ENCODE data around the gene CEND1. TPM values are rescaled to one million over a fixed set of nuclear protein-coding genes. Genes with fewer than 3 reads are reported as not detected.
A peak's percentile ranks its signal among the peaks of the same experiment; 100 is the strongest.

The CEND1 gene
- 1 to 10 TPM in 1 of 2 experiments, under 1 TPM in 1; 0.61 to 1.9 TPM for total RNA-seq

DNA sequence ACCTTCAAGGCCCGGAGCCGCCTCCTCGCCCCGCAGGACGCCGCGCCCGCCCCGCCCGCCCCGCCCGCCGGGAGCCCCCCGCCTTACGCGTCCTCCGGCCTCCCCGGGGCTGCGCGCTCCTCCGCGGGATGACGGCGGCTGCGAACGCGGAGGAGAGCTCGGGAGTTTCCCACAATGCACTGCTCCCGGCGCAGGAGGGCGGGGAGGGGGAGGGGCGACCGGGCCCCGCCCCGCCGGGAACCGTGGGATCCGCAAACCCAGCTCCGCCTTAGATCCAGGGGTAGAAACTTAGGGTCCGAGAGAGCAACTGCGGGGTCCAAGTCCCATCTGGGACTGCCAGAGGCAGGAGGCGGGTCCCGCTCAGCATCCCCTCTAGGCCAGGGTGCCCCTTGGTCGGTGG is at the start of gene CEND1:
TSS of gene CEND1 (minus strand) at position 148 of the 400 bp plus-strand sequence. CDS start 1,514 bp downstream, outside the sequence.
- ATAC-seq (peak; percentile 47), DNase-seq (peak; percentile 54)
- Mint-ChIP-seq H3K9me3 (ENCODE audit: insufficient read depth) (no peaks in the 10 kb centered on the region), H3K27ac (no peak within 1 kb of the TSS), H3K4me1 (ENCODE audit: low read depth) (peaks cover 23% of the 10 kb centered on the region), H3K27me3 (ENCODE audit: low read depth) (no peaks in the 10 kb centered on the region), H3K4me3 (peak within 1 kb of the TSS; percentile 38), H3K36me3 (ENCODE audit: low read depth) (peaks cover 16% of the 10 kb centered on the region)
- ChIA-PET CTCF (no interaction called here), POLR2A (interaction anchor here (1.0 kb wide), 1 partner anchor 262 kb away, joined by 3 read pairs; no protein-coding TSS in a partner anchor)

DNA sequence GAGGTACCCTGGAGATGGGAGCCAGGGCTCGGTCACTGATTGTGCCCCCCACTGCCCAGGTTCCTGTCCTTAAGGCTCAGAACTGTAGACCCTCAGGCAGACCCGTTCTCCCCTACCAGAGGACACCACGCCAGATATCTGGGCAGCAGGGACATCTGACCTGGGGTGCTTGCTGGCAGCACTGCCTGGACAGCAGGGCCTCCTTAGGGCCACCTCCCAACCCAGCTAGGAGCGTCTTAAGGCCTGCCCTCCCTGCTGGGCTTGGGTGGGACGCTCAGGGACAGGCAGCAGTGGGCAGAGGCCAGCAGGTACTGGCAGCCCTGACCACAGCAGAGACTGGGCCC is 49.4 kb upstream of the CEND1 start:
- DNase-seq (no peak), ATAC-seq (no peak)
- ChIA-PET CTCF (no interaction called here), POLR2A (no interaction called here)
- no peaks in the 10 kb centered on the region for H3K9me3 Mint-ChIP-seq (ENCODE audit: insufficient read depth)
- H3K36me3 Mint-ChIP-seq (ENCODE audit: low read depth) = peaks cover 14% of the 10 kb centered on the region
- H3K4me3 Mint-ChIP-seq = no peak overlapping the region
- peaks cover 33% of the 10 kb centered on the region for H3K4me1 Mint-ChIP-seq (ENCODE audit: low read depth)
- H3K27me3 Mint-ChIP-seq (ENCODE audit: low read depth) = no peaks in the 10 kb centered on the region
- H3K27ac Mint-ChIP-seq = no peak overlapping the region

- ChIA-PET CTCF (no interaction called here), POLR2A (no interaction called here)
- H3K36me3 Mint-ChIP-seq (ENCODE audit: low read depth) = peaks cover 14% of the 10 kb centered on the region
- ATAC-seq (no peak), DNase-seq (no peak)
- H3K4me3 Mint-ChIP-seq = no peak overlapping the region
- no peak overlapping the region for H3K27ac Mint-ChIP-seq
- no peaks in the 10 kb centered on the region for H3K27me3 Mint-ChIP-seq (ENCODE audit: low read depth)
- no peaks in the 10 kb centered on the region for H3K9me3 Mint-ChIP-seq (ENCODE audit: insufficient read depth)
- peaks cover 34% of the 10 kb centered on the region for H3K4me1 Mint-ChIP-seq (ENCODE audit: low read depth)
These were observed 48.8 kb upstream of the CEND1 start for GRCh38 chr11:838441-839279.

DNA sequence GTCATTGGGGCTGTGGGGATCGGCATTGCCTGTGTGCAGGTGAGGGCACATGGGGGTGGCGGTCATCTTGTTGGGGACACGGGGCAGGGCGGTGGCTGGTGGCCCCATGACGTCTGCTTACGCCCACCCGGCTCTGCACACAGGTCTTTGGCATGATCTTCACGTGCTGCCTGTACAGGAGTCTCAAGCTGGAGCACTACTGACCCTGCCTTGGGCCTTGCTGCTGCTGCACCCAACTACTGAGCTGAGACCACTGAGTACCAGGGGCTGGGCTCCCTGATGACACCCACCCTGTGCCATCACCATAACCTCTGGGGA is 48.1 kb upstream of the CEND1 start:
- DNase-seq (no peak), ATAC-seq (no peak)
- POLR2A ChIA-PET = no interaction called here
- CTCF ChIA-PET = no interaction called here
- Mint-ChIP-seq H3K4me3 (no peak overlapping the region), H3K4me1 (ENCODE audit: low read depth) (peaks cover 32% of the 10 kb centered on the region), H3K9me3 (ENCODE audit: insufficient read depth) (no peaks in the 10 kb centered on the region), H3K36me3 (ENCODE audit: low read depth) (peaks cover 14% of the 10 kb centered on the region), H3K27me3 (ENCODE audit: low read depth) (no peaks in the 10 kb centered on the region), H3K27ac (no peak overlapping the region)

DNA sequence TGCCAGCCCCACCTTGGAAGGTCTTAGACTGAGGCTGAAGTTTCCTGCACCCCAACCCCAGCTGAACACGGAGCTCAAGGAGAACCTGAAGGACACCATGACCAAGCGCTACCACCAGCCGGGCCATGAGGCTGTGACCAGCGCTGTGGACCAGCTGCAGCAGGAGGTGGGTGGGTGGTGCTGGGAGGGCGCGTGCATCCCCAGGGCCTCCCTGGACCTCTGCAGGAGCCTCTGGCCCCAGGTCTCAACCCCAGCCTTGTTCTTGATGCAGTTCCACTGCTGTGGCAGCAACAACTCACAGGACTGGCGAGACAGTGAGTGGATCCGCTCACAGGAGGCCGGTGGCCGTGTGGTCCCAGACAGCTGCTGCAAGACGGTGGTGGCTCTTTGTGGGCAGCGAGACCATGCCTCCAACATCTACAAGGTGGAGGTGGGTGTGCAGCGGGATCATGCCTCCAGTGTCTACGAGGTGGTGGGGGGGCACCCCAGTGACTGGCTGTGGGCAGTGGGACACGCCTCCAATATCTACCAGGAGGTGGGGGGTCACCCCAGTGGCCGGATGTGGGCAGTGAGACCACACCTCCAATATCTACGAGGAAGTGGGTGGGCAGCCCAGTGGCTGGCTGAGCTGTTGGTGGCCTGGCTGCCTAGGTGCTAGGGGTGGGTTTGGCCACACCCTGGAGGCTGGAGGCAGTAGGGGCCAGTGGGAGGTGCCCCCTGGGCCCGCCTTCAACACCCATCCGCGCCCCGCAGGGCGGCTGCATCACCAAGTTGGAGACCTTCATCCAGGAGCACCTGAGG is 47.5 kb upstream of the CEND1 start:
- CTCF ChIA-PET = no interaction called here
- ATAC-seq = no peak
- H3K27ac Mint-ChIP-seq = no peak overlapping the region
- peaks cover under 1% of the 10 kb centered on the region for H3K27me3 Mint-ChIP-seq (ENCODE audit: low read depth)
- no peak for DNase-seq
- H3K9me3 Mint-ChIP-seq (ENCODE audit: insufficient read depth) = no peaks in the 10 kb centered on the region
- POLR2A ChIA-PET = interaction anchor here (0.6 kb wide), 1 partner anchor 866 kb away, joined by 3 read pairs; no protein-coding TSS in a partner anchor
- H3K4me3 Mint-ChIP-seq = no peak overlapping the region
- peaks cover 14% of the 10 kb centered on the region for H3K36me3 Mint-ChIP-seq (ENCODE audit: low read depth)
- peaks cover 32% of the 10 kb centered on the region for H3K4me1 Mint-ChIP-seq (ENCODE audit: low read depth)

GRCh38 chr11:836700-837099 is 46.8 kb upstream of the CEND1 start:
- CTCF ChIA-PET = no interaction called here
- POLR2A ChIA-PET = interaction anchor here (0.6 kb wide), 1 partner anchor 867 kb away, joined by 3 read pairs; no protein-coding TSS in a partner anchor
- Mint-ChIP-seq H3K4me1 (ENCODE audit: low read depth) (peaks cover 34% of the 10 kb centered on the region), H3K27me3 (ENCODE audit: low read depth) (peaks cover 8% of the 10 kb centered on the region), H3K27ac (no peak overlapping the region), H3K4me3 (no peak overlapping the region), H3K36me3 (ENCODE audit: low read depth) (peaks cover 14% of the 10 kb centered on the region), H3K9me3 (ENCODE audit: insufficient read depth) (no peaks in the 10 kb centered on the region)
- no peak for DNase-seq
- no peak for ATAC-seq

- Mint-ChIP-seq H3K4me3 (no peak overlapping the region), H3K36me3 (ENCODE audit: low read depth) (peaks cover 14% of the 10 kb centered on the region), H3K27me3 (ENCODE audit: low read depth) (peaks cover 12% of the 10 kb centered on the region), H3K9me3 (ENCODE audit: insufficient read depth) (no peaks in the 10 kb centered on the region), H3K4me1 (ENCODE audit: low read depth) (peaks cover 36% of the 10 kb centered on the region), H3K27ac (no peak overlapping the region)
- DNase-seq (no peak), ATAC-seq (no peak)
- POLR2A ChIA-PET = no interaction called here
- CTCF ChIA-PET = no interaction called here
These were observed 46.4 kb upstream of the CEND1 start for GRCh38 chr11:836274-836673.

GRCh38 chr11:834371-835316 is 44.8 kb upstream of the CEND1 start:
- ATAC-seq (no peak), DNase-seq (no peak)
- Mint-ChIP-seq H3K9me3 (ENCODE audit: insufficient read depth) (no peaks in the 10 kb centered on the region), H3K36me3 (ENCODE audit: low read depth) (peaks cover 7% of the 10 kb centered on the region), H3K4me3 (no peak overlapping the region), H3K27ac (no peak overlapping the region), H3K27me3 (ENCODE audit: low read depth) (peaks cover 18% of the 10 kb centered on the region), H3K4me1 (ENCODE audit: low read depth) (peaks cover 34% of the 10 kb centered on the region)
- POLR2A ChIA-PET = interaction anchor here (1.0 to 1.5 kb wide), 2 partner anchors 8 to 9 kb away, joined by 3 to 5 read pairs; partner anchors contain the start of gene TSPAN4
- CTCF ChIA-PET = no interaction called here

- no peak for ATAC-seq
- DNase-seq = no peak
- ChIA-PET POLR2A (interaction anchor here (1.0 to 1.5 kb wide), 2 partner anchors 9 to 10 kb away, joined by 3 to 5 read pairs; partner anchors contain the start of gene TSPAN4), CTCF (no interaction called here)
- no peak overlapping the region for H3K27ac Mint-ChIP-seq
- H3K4me3 Mint-ChIP-seq = peak overlapping the region; percentile 42
- peaks cover 24% of the 10 kb centered on the region for H3K27me3 Mint-ChIP-seq (ENCODE audit: low read depth)
- H3K36me3 Mint-ChIP-seq (ENCODE audit: low read depth) = peaks cover 5% of the 10 kb centered on the region
- H3K9me3 Mint-ChIP-seq (ENCODE audit: insufficient read depth) = no peaks in the 10 kb centered on the region
- peaks cover 42% of the 10 kb centered on the region for H3K4me1 Mint-ChIP-seq (ENCODE audit: low read depth)
These were observed 44.0 kb upstream of the CEND1 start for GRCh38 chr11:833849-834311.

DNA sequence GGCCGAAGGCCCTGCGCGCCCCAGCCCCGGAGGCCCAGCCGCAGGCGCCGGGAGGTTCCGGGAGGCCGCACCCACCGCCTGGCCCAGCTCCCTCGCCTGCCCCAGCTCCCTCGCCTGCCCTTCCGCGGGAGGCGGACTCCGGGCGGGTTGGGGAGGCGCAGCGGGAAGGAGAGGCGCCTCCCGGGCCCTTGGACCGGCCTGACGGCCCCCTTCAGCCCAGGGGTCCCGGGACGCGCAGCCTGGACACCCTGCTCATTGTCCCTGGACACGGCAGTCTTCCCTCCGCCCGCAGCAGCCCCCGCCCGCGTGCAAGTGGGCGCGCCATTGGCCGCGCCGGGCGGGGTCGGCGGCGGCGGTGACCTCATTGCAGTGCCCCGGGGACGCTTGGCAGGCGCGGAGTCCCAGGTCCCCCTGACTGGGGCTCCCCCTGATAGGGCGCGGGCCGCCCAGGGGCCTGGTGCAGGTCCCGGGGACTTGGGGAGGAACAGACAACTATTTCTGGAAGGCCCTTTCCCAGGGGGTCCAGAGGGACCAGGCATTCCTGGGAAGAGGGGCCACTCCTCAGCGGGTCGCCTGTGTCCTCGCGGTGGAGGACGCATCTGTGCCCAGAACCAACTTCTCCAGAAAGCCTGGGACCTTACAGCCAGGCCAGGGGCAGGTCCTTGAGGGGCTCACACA is 43.4 kb upstream of the CEND1 start:
- Mint-ChIP-seq H3K4me1 (ENCODE audit: low read depth) (peaks cover 48% of the 10 kb centered on the region), H3K4me3 (peak overlapping the region; percentile 42)

More for the DNA sequence above, 43.4 kb upstream of the CEND1 start:
- Mint-ChIP-seq H3K27ac (no peak overlapping the region), H3K27me3 (ENCODE audit: low read depth) (peaks cover 30% of the 10 kb centered on the region), H3K9me3 (ENCODE audit: insufficient read depth) (no peaks in the 10 kb centered on the region), H3K36me3 (ENCODE audit: low read depth) (peaks cover 4% of the 10 kb centered on the region)
- POLR2A ChIA-PET = interaction anchor here (0.8 to 6.0 kb wide), 3 partner anchors 10 to 14 kb away, joined by 3 to 31 read pairs (median 11); partner anchors contain the start of genes PNPLA2 and TSPAN4
- DNase-seq (peak; percentile 43), ATAC-seq (peak; percentile 36)
- CTCF ChIA-PET = interaction anchor here (1.1 to 1.9 kb wide), 4 partner anchors 10 to 24 kb away, joined by 3 to 9 read pairs (median 4); partner anchors contain the start of genes RPLP2 and TSPAN4
